ENCODE data around the gene SRSF3.

- TF ChIP-seq, protein P1, sequence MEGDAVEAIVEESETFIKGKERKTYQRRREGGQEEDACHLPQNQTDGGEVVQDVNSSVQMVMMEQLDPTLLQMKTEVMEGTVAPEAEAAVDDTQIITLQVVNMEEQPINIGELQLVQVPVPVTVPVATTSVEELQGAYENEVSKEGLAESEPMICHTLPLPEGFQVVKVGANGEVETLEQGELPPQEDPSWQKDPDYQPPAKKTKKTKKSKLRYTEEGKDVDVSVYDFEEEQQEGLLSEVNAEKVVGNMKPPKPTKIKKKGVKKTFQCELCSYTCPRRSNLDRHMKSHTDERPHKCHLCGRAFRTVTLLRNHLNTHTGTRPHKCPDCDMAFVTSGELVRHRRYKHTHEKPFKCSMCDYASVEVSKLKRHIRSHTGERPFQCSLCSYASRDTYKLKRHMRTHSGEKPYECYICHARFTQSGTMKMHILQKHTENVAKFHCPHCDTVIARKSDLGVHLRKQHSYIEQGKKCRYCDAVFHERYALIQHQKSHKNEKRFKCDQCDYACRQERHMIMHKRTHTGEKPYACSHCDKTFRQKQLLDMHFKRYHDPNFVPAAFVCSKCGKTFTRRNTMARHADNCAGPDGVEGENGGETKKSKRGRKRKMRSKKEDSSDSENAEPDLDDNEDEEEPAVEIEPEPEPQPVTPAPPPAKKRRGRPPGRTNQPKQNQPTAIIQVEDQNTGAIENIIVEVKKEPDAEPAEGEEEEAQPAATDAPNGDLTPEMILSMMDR (IDR thresholded peaks at IDR 0.05), result no peak
- TF ChIP-seq POLR2A (IDR thresholded peaks at IDR 0.05) (no peak), POLR2AphosphoS5 (IDR thresholded peaks at IDR 0.05) (no peak)
These were observed 19.2 kb downstream of the SRSF3 start for GRCh38 chr6:36613200-36613995.

Data from gastroesophageal sphincter (tissue), 3 donors.